ENCODE data around the gene INTS15. TPM values are rescaled to one million over a fixed set of nuclear protein-coding genes. Genes with fewer than 3 reads are reported as not detected.

The INTS15 gene
- total and polyA plus RNA-seq, 9 of the 15 experiments (the other 6 are each of a cell fraction or from before 2014, with no cell fraction given) = 0.52 to 28.9 (median 11.6) TPM

DNA sequence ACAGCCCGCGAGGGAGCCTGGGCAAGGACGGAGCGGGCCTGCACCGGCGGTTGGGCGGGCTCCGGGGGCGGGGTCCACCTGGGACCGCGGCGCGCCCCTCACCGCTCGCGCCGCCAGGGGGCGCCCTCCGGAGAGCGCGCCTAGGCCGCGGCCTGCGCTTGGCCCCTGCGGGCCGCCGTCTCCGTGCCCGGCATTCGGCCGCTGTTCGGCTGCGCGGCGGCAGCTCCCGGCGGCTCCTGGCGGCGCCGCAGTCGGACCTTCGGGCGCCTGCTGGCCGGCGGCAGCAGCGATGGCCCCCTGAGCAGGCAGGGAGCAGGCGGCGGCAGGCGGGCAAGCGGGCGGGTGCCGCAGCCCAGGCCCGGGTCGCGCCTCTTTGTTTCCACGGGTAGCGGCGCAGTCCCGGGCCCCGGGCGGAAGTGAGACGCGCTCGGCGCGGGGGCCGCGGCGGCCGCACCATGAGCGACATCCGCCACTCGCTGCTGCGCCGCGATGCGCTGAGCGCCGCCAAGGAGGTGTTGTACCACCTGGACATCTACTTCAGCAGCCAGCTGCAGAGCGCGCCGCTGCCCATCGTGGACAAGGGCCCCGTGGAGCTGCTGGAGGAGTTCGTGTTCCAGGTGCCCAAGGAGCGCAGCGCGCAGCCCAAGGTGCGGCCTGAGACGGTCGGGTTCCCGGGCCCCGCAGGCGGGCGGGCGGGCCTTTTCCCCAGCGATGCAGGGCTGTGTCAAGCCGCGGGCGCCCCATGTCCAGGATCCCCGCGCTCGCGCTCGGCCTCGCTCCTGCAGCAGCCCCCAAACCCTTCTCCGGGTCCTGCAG is at the start of gene INTS15 (continued):
- TF ChIP-seq ETV5 (CRISPR knock-in tag; IDR thresholded peaks at IDR 0.05; ENCODE audit: low read depth) (no peak), SAP30 (IDR thresholded peaks at IDR 0.05; ENCODE audit: borderline replicate concordance, insufficient read depth, low read depth, low read length, poor library complexity, severe bottlenecking) (peak; percentile 74), ZNF124 (CRISPR knock-in tag; IDR thresholded peaks at IDR 0.05) (no peak), MTA1 (IDR thresholded peaks at IDR 0.05; ENCODE audit: borderline replicate concordance) (no peak), STAG1 (CRISPR knock-in tag; IDR thresholded peaks at IDR 0.05; ENCODE audit: borderline replicate concordance) (no peak), ZNF41 (CRISPR knock-in tag; conservative IDR thresholded peaks at IDR 0.05) (0 out of 2 replicates have a peak, but pooled peaks have one; percentile 33), MCM5 (IDR thresholded peaks at IDR 0.05; ENCODE audit: low read depth) (no peak), ZNF551 (CRISPR knock-in tag; IDR thresholded peaks at IDR 0.05) (no peak)
- TF ChIP-seq, protein P1, sequence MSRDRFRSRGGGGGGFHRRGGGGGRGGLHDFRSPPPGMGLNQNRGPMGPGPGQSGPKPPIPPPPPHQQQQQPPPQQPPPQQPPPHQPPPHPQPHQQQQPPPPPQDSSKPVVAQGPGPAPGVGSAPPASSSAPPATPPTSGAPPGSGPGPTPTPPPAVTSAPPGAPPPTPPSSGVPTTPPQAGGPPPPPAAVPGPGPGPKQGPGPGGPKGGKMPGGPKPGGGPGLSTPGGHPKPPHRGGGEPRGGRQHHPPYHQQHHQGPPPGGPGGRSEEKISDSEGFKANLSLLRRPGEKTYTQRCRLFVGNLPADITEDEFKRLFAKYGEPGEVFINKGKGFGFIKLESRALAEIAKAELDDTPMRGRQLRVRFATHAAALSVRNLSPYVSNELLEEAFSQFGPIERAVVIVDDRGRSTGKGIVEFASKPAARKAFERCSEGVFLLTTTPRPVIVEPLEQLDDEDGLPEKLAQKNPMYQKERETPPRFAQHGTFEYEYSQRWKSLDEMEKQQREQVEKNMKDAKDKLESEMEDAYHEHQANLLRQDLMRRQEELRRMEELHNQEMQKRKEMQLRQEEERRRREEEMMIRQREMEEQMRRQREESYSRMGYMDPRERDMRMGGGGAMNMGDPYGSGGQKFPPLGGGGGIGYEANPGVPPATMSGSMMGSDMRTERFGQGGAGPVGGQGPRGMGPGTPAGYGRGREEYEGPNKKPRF (IDR thresholded peaks at IDR 0.05; ENCODE audit: low read depth, low read length) = no peak
- TF ChIP-seq, protein P2, sequence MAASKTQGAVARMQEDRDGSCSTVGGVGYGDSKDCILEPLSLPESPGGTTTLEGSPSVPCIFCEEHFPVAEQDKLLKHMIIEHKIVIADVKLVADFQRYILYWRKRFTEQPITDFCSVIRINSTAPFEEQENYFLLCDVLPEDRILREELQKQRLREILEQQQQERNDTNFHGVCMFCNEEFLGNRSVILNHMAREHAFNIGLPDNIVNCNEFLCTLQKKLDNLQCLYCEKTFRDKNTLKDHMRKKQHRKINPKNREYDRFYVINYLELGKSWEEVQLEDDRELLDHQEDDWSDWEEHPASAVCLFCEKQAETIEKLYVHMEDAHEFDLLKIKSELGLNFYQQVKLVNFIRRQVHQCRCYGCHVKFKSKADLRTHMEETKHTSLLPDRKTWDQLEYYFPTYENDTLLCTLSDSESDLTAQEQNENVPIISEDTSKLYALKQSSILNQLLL (CRISPR knock-in tag; IDR thresholded peaks at IDR 0.05; ENCODE audit: borderline replicate concordance) = no peak
- TF ChIP-seq, protein P3, sequence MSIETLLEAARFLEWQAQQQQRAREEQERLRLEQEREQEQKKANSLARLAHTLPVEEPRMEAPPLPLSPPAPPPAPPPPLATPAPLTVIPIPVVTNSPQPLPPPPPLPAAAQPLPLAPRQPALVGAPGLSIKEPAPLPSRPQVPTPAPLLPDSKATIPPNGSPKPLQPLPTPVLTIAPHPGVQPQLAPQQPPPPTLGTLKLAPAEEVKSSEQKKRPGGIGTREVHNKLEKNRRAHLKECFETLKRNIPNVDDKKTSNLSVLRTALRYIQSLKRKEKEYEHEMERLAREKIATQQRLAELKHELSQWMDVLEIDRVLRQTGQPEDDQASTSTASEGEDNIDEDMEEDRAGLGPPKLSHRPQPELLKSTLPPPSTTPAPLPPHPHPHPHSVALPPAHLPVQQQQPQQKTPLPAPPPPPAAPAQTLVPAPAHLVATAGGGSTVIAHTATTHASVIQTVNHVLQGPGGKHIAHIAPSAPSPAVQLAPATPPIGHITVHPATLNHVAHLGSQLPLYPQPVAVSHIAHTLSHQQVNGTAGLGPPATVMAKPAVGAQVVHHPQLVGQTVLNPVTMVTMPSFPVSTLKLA (conservative IDR thresholded peaks at IDR 0.05) = peak in 1 of 2 experiments; percentile 62; a peak in 1 of 4 replicates
- TF ChIP-seq, protein P4, sequence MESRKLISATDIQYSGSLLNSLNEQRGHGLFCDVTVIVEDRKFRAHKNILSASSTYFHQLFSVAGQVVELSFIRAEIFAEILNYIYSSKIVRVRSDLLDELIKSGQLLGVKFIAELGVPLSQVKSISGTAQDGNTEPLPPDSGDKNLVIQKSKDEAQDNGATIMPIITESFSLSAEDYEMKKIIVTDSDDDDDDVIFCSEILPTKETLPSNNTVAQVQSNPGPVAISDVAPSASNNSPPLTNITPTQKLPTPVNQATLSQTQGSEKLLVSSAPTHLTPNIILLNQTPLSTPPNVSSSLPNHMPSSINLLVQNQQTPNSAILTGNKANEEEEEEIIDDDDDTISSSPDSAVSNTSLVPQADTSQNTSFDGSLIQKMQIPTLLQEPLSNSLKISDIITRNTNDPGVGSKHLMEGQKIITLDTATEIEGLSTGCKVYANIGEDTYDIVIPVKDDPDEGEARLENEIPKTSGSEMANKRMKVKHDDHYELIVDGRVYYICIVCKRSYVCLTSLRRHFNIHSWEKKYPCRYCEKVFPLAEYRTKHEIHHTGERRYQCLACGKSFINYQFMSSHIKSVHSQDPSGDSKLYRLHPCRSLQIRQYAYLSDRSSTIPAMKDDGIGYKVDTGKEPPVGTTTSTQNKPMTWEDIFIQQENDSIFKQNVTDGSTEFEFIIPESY (CRISPR knock-in tag; IDR thresholded peaks at IDR 0.05) = no peak

All from K562 (cell line).